ENCODE data around the gene CBLB.

The CBLB gene

DNA sequence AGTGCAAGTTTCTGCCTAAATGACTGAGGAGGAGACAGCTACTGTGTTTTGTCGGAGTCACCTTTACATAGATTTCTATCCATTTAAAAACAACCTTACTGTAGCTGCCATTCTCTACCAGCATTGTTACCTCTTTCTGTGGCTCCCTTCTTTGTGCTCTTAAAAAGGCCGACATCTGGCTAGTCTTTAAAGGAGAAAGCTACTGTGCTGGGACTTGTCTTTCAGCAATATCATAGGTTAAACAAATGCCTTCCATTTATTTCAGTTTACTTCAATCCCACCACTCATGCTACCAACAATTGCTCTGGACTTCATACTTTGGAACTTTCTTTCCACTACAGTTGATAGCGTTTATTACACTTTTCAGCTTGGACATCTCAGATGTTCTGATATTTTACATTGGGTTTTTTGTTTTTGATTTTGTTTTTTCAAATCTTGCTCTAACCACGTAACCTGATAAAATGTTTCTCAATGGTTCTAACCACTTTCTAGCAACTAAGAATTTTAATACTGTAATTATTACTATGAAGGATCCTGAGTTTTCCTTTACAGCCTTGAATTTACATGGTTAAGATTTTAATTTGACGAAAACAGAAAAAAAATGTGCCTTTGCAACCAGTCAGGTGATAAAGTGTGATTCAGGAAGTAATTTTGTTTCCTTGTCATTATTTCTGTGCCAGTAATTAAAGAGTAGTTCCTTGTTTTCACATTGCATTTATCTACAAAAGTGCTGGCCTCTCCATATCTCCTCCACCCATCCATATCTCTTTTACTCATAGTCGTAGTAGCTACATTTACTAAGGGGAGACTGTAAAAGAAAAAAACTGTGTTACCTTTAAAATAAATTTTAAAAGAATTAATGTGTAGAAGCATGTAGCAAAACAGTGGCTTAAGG lies 1.3 kb upstream of the CBLB start:
- H3K27me3 ChIP-seq (replicated peaks; ENCODE audit: control insufficient read depth, insufficient read depth, low read length), result no peaks in the 10 kb centered on the region
- peaks cover 19% of the 10 kb centered on the region for H3K4me1 ChIP-seq (ENCODE audit: control insufficient read depth, insufficient read depth, low read length)
- peak; percentile 22 for DNase-seq (ENCODE audit: low read depth)
- peak overlapping the region; percentile 89 for H3K9ac ChIP-seq (ENCODE audit: low read length)
- peak overlapping the region; percentile 92 for H3K4me3 ChIP-seq (ENCODE audit: low read length)
- H3K36me3 ChIP-seq (ENCODE audit: control insufficient read depth, insufficient read depth, low read length, severe bottlenecking), result no peaks in the 10 kb centered on the region
- H3K9me3 ChIP-seq (ENCODE audit: control insufficient read depth, low read length), result no peaks in the 10 kb centered on the region

DNA sequence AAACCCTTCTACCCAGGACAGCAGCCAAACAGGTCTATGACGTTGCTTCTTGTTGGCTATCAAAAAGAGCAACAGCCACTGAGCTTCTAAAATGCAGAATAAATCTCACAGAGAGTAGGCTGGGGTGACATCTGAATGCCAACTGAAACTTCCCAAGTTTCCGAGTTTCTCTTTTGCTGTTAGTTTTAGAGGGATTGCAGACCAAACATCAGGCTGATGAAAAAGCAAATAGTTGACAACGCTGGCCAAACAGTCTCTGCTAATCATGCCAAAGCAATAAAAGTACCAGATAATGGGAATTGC lies 670 bp upstream of the CBLB start:
- Histone ChIP-seq H3K36me3 (ENCODE audit: control insufficient read depth, insufficient read depth, low read length, severe bottlenecking) (peaks cover under 1% of the 10 kb centered on the region), H3K9me3 (ENCODE audit: control insufficient read depth, low read length) (no peaks in the 10 kb centered on the region), H3K27me3 (replicated peaks; ENCODE audit: control insufficient read depth, insufficient read depth, low read length) (no peaks in the 10 kb centered on the region), H3K4me1 (ENCODE audit: control insufficient read depth, insufficient read depth, low read length) (peaks cover 25% of the 10 kb centered on the region), H3K4me3 (ENCODE audit: low read length) (peak overlapping the region; percentile 92), H3K9ac (ENCODE audit: low read length) (peak overlapping the region; percentile 89)
- DNase-seq (ENCODE audit: low read depth), result no peak

DNA sequence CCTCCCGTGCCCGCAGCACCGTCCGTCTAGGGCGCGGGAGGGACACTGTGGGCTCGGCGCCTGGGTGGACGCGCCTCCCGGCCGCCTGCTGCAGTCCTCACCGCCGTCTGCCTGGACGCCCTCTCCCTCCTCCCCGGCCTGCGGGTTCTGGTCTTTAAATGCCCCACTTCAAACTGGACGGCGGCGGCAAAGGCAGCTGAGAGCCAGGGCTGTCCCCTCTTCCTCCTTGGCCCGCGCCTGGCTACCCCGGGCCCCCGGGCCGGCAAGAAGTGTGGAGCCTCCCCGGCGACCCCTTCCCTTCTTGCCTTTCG lies 426 bp downstream of the CBLB start:
- DNase-seq (ENCODE audit: low read depth), result peak; percentile 76
- H3K4me1 ChIP-seq (ENCODE audit: control insufficient read depth, insufficient read depth, low read length), result peaks cover 35% of the 10 kb centered on the region
- peaks cover 11% of the 10 kb centered on the region for H3K36me3 ChIP-seq (ENCODE audit: control insufficient read depth, insufficient read depth, low read length, severe bottlenecking)
- peak overlapping the region; percentile 99 for H3K9ac ChIP-seq (ENCODE audit: low read length)
- peak overlapping the region; percentile 97 for H3K4me3 ChIP-seq (ENCODE audit: low read length)
- H3K27me3 ChIP-seq (replicated peaks; ENCODE audit: control insufficient read depth, insufficient read depth, low read length), result no peaks in the 10 kb centered on the region
- no peaks in the 10 kb centered on the region for H3K9me3 ChIP-seq (ENCODE audit: control insufficient read depth, low read length)

DNA sequence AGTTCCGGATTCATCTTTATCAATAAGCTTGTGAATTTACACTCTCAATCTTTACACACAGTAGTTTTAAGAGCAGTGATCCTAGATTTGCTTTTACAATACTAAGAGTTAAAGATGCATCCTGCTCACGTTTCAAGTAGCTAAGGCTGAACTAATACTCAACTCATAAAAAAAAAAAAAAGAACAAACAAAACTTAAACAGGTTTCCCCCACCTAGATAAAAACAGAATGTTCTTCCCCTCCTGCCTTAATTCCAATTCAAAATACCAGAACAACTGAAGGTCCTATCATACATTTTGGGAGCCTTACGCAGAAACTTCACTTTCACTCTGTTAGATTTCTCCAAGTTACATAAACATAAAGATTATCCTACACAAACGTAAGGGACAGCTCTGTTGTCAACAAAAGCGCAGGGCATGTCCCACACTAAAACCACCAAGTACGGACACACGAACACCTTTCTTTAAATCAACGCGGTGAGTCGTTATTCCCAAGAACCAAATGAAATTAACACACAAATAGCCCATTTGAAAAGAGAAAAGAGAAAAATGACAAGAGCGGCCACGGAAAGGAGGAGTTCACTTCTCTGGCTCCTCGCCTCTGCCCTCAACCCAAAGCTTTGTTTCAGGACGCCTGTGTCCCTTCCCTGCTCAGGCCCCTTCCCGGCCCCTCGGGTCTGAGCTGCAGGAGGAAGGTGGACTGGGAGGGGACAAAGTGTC lies 941 bp downstream of the CBLB start:
- Histone ChIP-seq H3K9me3 (ENCODE audit: control insufficient read depth, low read length) (no peaks in the 10 kb centered on the region), H3K4me3 (ENCODE audit: low read length) (peak overlapping the region; percentile 97), H3K36me3 (ENCODE audit: control insufficient read depth, insufficient read depth, low read length, severe bottlenecking) (peaks cover 16% of the 10 kb centered on the region), H3K27me3 (replicated peaks; ENCODE audit: control insufficient read depth, insufficient read depth, low read length) (no peaks in the 10 kb centered on the region), H3K9ac (ENCODE audit: low read length) (peak overlapping the region; percentile 99), H3K4me1 (ENCODE audit: control insufficient read depth, insufficient read depth, low read length) (peaks cover 40% of the 10 kb centered on the region)
- peak; percentile 55 for DNase-seq (ENCODE audit: low read depth)

GRCh38 chr3:105866656-105867653 lies 1.9 kb downstream of the CBLB start:
- peaks cover 25% of the 10 kb centered on the region for H3K36me3 ChIP-seq (ENCODE audit: control insufficient read depth, insufficient read depth, low read length, severe bottlenecking)
- peak overlapping the region; percentile 97 for H3K4me3 ChIP-seq (ENCODE audit: low read length)
- peaks cover 48% of the 10 kb centered on the region for H3K4me1 ChIP-seq (ENCODE audit: control insufficient read depth, insufficient read depth, low read length)
- peak; percentile 66 for DNase-seq (ENCODE audit: low read depth)
- H3K9ac ChIP-seq (ENCODE audit: low read length), result peak overlapping the region; percentile 99
- H3K9me3 ChIP-seq (ENCODE audit: control insufficient read depth, low read length), result no peaks in the 10 kb centered on the region
- no peaks in the 10 kb centered on the region for H3K27me3 ChIP-seq (replicated peaks; ENCODE audit: control insufficient read depth, insufficient read depth, low read length)

- no peaks in the 10 kb centered on the region for H3K9me3 ChIP-seq (ENCODE audit: control insufficient read depth, low read length)
- DNase-seq (ENCODE audit: low read depth), result peak; percentile 38
- H3K9ac ChIP-seq (ENCODE audit: low read length), result peak overlapping the region; percentile 99
- peak overlapping the region; percentile 97 for H3K4me3 ChIP-seq (ENCODE audit: low read length)
- no peaks in the 10 kb centered on the region for H3K27me3 ChIP-seq (replicated peaks; ENCODE audit: control insufficient read depth, insufficient read depth, low read length)
- peaks cover 55% of the 10 kb centered on the region for H3K4me1 ChIP-seq (ENCODE audit: control insufficient read depth, insufficient read depth, low read length)
- H3K36me3 ChIP-seq (ENCODE audit: control insufficient read depth, insufficient read depth, low read length, severe bottlenecking), result peaks cover 33% of the 10 kb centered on the region
Observed at GRCh38 chr3:105865867-105866350, 2.9 kb downstream of the CBLB start.

DNA sequence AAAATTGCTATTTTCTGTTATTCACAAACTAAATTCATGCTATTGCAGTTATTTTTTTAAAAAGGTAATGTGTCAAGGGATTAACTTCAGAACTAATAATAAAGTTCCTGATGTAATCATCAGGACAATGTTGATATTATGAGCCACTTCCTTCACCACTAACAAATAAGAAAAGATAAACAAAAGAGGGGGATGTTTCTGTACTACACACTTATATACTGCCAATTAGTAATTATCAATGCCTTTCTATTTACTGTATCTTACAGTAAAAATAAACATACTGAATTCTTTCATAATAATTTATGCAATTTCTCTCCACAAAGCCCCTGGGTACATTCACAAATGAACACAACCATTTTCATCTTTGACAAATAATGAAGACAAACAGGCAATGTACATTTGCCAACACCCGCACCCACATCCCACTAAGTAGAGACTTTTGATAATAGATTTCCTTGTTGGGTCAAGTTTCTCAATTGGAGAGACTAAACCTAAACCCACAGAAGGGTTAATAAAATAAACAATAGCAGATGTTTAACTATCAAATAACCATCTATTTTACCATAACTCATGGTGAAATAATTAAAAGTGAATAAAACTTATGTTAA lies 3.7 kb downstream of the CBLB start:
- H3K4me1 ChIP-seq (ENCODE audit: control insufficient read depth, insufficient read depth, low read length), result peaks cover 57% of the 10 kb centered on the region
- peak; percentile 5 for DNase-seq (ENCODE audit: low read depth)
- H3K36me3 ChIP-seq (ENCODE audit: control insufficient read depth, insufficient read depth, low read length, severe bottlenecking), result peaks cover 36% of the 10 kb centered on the region
- H3K9me3 ChIP-seq (ENCODE audit: control insufficient read depth, low read length), result no peaks in the 10 kb centered on the region
- H3K9ac ChIP-seq (ENCODE audit: low read length), result peak overlapping the region; percentile 99
- peak overlapping the region; percentile 97 for H3K4me3 ChIP-seq (ENCODE audit: low read length)
- no peaks in the 10 kb centered on the region for H3K27me3 ChIP-seq (replicated peaks; ENCODE audit: control insufficient read depth, insufficient read depth, low read length)

DNA sequence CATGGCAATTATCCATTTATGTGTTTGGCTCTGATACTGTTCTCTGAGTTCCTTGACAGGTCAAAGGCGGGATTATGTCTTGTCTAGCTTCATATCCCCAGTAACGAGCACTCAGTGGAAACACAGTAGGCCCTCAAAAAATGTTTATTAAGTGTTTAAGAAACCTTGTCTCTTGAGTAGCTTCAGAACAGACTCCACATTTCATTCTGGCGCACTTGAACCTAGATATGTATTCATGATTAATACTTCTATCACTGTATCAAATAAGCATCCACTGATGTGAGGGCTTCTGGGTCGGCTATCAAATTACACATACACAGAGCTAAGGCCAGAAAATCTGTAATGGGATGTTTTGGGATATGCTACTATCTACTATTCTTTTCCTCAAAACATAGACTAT lies 4.6 kb downstream of the CBLB start:
- Histone ChIP-seq H3K4me1 (ENCODE audit: control insufficient read depth, insufficient read depth, low read length) (peaks cover 54% of the 10 kb centered on the region), H3K27me3 (replicated peaks; ENCODE audit: control insufficient read depth, insufficient read depth, low read length) (no peaks in the 10 kb centered on the region), H3K9me3 (ENCODE audit: control insufficient read depth, low read length) (no peaks in the 10 kb centered on the region), H3K4me3 (ENCODE audit: low read length) (peak overlapping the region; percentile 97), H3K9ac (ENCODE audit: low read length) (peak overlapping the region; percentile 99), H3K36me3 (ENCODE audit: control insufficient read depth, insufficient read depth, low read length, severe bottlenecking) (peaks cover 43% of the 10 kb centered on the region)
- DNase-seq (ENCODE audit: low read depth), result peak; percentile 5

DNA sequence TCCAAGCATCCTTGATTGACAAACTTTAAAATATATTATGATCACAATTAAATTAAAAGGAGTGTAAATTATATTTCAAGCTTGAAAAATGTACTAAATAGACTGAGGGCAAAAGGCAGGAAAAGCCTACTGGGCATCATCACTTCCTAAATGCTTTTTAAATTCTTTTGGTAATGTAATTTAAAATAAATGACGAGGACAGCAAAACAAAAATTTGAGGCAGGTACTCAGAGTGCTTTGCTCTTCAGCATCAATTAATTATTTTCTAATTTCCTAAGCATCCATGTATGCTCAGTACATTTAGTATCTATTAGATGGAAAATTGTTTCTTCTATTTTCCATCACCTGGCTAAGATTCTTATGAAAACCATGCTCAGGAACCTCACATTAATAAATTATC lies 5.2 kb downstream of the CBLB start:
- H3K36me3 ChIP-seq (ENCODE audit: control insufficient read depth, insufficient read depth, low read length, severe bottlenecking), result peaks cover 49% of the 10 kb centered on the region
- H3K9ac ChIP-seq (ENCODE audit: low read length), result peak overlapping the region; percentile 48
- H3K4me3 ChIP-seq (ENCODE audit: low read length), result peak overlapping the region; percentile 97
- peaks cover 54% of the 10 kb centered on the region for H3K4me1 ChIP-seq (ENCODE audit: control insufficient read depth, insufficient read depth, low read length)
- DNase-seq (ENCODE audit: low read depth), result no peak
- no peaks in the 10 kb centered on the region for H3K9me3 ChIP-seq (ENCODE audit: control insufficient read depth, low read length)
- H3K27me3 ChIP-seq (replicated peaks; ENCODE audit: control insufficient read depth, insufficient read depth, low read length), result no peaks in the 10 kb centered on the region

- Histone ChIP-seq H3K27me3 (replicated peaks; ENCODE audit: control insufficient read depth, insufficient read depth, low read length) (no peaks in the 10 kb centered on the region), H3K4me3 (ENCODE audit: low read length) (peak overlapping the region; percentile 20), H3K9me3 (ENCODE audit: control insufficient read depth, low read length) (no peaks in the 10 kb centered on the region), H3K4me1 (ENCODE audit: control insufficient read depth, insufficient read depth, low read length) (peaks cover 54% of the 10 kb centered on the region), H3K9ac (ENCODE audit: low read length) (no peak overlapping the region), H3K36me3 (ENCODE audit: control insufficient read depth, insufficient read depth, low read length, severe bottlenecking) (peaks cover 62% of the 10 kb centered on the region)
- DNase-seq (ENCODE audit: low read depth), result no peak
Observed at GRCh38 chr3:105862217-105862616, 6.6 kb downstream of the CBLB start.

Measured in adipocyte (in vitro differentiated cells).